T-helper 2 cell treated with Interferon-gamma antibody and Interleukin-4, amounts not matched to agents 100 ng/mL and 5 ng/mL, for 36 hours (primary cell): ENCODE data around the gene GBX2. TPM values are rescaled to one million over a fixed set of nuclear protein-coding genes. Genes with fewer than 3 reads are reported as not detected.

Source experiments
- intact Hi-C: fragments of 100-400 bp; cut with micrococcal nuclease; formaldehyde crosslinking; loops from one replicate; pipeline ENCODE4 v1.15.1; 2023
- total RNA-seq: library from RNA; stranded (reverse); gene quantifications from 2 replicates; pipeline ENCODE4 v1.2.3, GENCODE V29; 2022

GBX2 gene
- total RNA-seq, 1 donor from 2014 or later: not detected

DNA sequence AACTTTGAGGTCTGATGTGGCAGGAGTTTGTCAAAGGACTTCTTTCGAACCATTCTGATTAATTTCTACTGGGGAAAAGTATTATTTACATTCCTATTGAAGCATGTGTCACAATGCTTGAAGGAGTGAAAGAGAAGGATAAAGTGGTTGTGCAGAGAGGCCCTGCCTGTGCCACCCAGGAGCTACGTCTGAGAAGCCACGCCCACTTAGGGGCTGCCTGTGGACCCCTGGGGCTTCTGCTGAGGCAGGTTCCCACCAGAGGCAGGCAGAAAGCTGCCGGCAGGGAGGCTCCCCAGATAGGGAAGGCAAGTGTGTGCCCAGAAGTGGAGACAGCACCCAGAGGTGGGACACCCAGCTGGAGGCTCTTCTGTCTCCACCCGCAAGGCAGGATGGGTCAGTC is 47.4 kb downstream of the GBX2 start:
- intact Hi-C loops: no loop called here

DNA sequence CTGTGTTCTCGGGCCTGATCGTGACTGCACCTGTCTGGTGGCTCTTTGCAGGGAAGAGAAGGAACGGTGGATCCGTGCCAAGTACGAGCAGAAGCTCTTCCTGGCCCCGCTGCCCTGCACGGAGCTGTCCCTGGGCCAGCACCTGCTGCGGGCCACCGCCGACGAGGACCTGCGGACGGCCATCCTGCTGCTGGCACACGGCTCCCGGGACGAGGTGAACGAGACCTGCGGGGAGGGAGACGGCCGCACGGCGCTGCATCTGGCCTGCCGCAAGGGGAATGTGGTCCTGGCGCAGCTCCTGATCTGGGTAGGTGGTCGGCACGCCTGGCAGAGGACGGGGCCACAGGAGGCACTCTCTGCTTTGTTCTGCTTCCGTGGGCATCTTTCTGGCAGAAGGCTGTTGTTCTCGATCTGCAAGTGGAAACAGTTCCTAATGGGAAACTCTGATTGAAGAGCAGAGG is 48.0 kb downstream of the GBX2 start:
- intact Hi-C loops: no loop called here

DNA sequence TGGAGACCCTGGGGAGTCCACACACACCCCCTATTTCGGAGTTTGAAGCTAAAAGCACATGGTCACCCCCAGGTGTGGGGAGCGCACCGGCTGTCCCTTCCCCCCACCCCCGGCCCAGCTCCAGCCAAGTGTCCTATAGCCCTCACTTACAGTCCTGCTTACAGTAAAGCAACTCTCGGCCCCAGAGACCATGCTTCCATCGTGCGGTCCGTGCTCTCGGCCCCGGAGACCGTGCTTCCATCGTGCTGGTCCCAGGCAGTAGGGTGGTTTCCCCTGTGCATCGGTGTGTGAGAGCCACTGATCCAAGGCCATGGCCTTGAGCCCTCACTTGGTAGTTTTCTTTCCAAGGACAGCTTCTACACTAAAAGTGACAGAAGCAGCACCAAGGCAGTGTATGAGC is 48.7 kb downstream of the GBX2 start:
- intact Hi-C loops: no loop called here

DNA sequence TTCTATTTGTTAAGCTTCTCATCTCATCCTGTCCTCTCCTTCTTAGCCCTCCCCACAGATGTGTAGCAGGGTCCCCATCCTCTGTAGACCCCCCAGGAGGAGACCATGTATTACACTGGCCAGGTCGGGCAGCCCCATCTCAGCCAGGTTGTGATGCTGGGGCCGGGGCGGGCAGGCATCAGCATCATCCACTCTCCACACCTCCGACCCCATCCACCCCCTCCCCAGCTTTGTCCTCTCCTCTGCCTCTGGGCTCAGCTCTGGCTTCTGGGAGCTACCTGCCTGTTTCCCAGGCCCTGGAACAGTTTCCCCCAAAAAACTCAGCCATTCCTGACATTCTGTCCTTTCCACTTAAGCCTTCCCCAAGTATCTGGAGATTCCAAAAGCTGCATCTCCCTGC is 49.2 kb downstream of the GBX2 start:
- intact Hi-C loops: no loop called here

DNA sequence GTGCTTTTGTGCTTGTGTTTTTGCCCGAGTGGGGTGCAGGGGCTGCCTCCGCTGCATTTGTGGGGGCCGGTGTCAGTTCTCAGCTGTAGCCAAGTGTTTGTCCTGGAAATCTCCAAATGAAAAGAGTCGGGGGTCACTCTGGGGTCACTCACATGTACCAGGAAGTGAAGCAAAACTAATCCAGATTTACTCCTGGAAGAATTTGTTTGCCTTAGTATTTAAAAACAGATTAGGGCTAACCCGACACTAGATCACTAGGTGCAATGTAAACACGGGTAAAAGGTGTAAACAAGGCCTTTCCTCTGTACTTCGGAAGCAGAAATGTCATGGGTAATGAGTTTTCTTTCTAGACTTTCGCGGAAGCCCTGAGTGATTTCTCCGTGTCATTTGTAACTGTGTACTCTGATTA is 50.3 kb downstream of the GBX2 start:
- intact Hi-C loops: no loop called here

DNA sequence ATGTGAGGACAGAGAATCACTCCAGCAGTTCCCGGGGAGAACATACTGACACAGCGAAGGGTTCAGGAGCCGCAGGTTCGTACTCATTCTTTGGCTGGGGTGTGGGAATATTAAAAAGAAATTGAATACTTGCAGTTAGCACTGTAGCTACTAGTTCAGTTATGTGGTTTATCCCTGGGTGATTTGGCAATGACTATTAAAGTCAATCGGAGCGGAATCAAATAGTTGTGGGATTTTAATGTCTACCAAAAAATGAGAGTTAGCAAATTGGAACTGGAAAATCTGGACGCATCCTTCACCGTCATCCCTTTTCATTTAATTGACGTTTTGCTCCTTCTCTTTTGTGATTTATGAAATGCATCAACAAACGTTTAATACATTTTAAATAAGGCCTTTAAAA is 50.8 kb downstream of the GBX2 start:
- intact Hi-C loops: no loop called here

Other genes with a start within 250 kb of the GBX2 start
- gene ASB18, start 96.0 kb upstream of the GBX2 start, total RNA-seq: not detected in 2 replicates